Ovary (tissue), 3 donors: ENCODE measurements around the gene ZNF514.

Experiments used
- CTCF ChIP-seq, 3 donors: fragments of 450-650 bp in 2 of 3; fragments of 200-600 bp in 1 of 3; IDR thresholded peaks; one replicate each; pipeline versions ENCODE4 v1.5.1 to v1.8.0; 2016 to 2022; ENCODE audit warnings: antibody characterized with exemption in 3 of 3, mild to moderate bottlenecking in 1 of 3
- POLR2A ChIP-seq: fragments of 450-650 bp; IDR thresholded peaks from one replicate; pipeline ENCODE4 v1.6.1; 2017; ENCODE audit warnings: antibody characterized with exemption, mild to moderate bottlenecking, moderate library complexity
- donor health status: DM: no; HTN: no; CAD: no.

- TF ChIP-seq CTCF (IDR thresholded peaks at IDR 0.05) (no peak), POLR2A (no peak)
Measured at GRCh38 chr2:95149397-95149984, 10.2 kb downstream of the ZNF514 start.
